ENCODE data around the gene C17orf50. TPM values are rescaled to one million over a fixed set of nuclear protein-coding genes. Genes with fewer than 3 reads are reported as not detected.

Gene C17orf50
- total RNA-seq, result not detected in 2 replicates

DNA sequence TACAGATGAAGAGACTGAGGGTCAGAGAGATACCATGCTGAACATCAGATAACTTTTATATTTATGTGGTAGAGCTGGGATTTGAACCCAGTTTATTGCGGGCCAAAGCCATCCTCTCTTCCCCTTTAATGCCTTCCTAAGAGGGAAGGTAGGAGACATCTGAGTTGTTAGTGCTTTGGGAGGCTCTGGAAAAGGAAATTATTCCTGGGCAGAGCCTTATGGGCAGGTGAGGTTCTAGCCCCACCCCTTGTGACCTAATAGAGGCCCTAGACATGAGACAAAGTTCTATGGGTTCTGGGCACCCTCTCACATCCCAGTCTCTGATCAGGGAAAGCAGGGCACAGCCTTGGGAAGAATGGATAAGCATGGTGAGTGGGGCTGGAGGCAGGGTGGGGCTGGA is at the start of gene C17orf50:
C17orf50 (plus strand) TSS at position 301 of the 400 bp plus-strand sequence; CDS start at position 356, 55 bp downstream.
- Mint-ChIP-seq H3K4me1 (ENCODE audit: low read depth) (peaks cover 7% of the 10 kb centered on the region), H3K9me3 (no peaks in the 10 kb centered on the region), H3K4me3 (no peak within 1 kb of the TSS), H3K27ac (no peak within 1 kb of the TSS), H3K27me3 (ENCODE audit: insufficient read depth) (peaks cover 9% of the 10 kb centered on the region), H3K36me3 (ENCODE audit: low read depth) (no peaks in the 10 kb centered on the region)
- intact Hi-C loops (cut with micrococcal nuclease), result no loop called here
- no peak for DNase-seq (ENCODE audit: low spot score)

DNA sequence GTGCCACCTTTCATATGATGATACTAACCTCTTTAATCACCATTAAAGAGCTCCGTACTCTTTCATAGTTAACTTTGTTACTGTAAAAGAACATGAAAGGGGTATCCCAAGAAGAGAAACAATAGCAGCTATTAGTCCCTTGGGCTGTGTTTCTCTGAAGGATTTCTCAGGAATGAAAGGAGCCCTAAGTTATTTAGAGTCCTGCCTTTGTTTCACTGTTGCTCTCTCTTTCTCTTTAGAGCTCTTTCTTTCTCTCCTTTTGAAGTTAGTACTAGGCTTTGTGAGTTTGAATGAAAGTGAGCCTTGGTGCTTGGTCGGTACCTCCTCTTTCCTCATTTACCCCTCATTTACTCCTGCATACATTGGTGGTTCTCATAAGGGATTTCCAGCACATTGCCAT is 49.7 kb upstream of the C17orf50 start:
- Mint-ChIP-seq H3K4me3 (no peak overlapping the region), H3K4me1 (ENCODE audit: low read depth) (peaks cover 18% of the 10 kb centered on the region), H3K27ac (no peak overlapping the region), H3K36me3 (ENCODE audit: low read depth) (peaks cover 15% of the 10 kb centered on the region), H3K9me3 (no peaks in the 10 kb centered on the region), H3K27me3 (ENCODE audit: insufficient read depth) (no peaks in the 10 kb centered on the region)
- DNase-seq (ENCODE audit: low spot score), result no peak
- intact Hi-C loops (cut with micrococcal nuclease), result no loop called here

DNA sequence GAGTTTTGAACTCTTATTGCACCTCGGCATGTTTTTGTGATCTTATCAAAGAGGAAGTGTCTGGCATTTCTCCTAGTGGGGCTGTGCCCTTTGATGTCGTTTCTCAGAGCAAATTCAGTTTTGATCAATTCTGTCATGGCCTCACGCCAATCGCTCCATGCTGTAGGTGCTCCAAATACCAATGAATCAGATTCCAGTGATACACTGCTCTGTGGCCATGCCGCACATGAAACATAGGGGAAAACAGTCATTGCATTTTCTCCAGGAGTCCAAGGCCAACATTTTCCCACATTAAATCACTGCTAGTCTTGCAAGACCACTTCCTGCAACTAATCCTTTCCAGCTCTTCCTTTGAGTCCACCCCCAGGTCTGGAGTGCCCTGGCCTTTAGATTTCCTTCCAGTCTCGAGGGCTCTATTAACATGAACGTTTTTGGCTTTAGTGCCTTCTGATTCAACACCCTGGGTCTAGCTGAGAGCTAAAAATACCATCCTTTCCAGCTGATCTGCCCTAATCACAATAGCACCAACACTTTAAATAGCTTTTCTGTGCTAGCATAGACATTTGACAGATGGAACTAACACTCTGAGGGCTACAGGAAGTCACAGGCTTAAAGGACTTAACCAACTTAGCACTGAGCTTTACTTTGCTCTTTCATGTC is 47.5 kb upstream of the C17orf50 start:
- H3K9me3 Mint-ChIP-seq, result no peaks in the 10 kb centered on the region
- H3K36me3 Mint-ChIP-seq (ENCODE audit: low read depth), result peaks cover 27% of the 10 kb centered on the region
- H3K4me3 Mint-ChIP-seq, result no peak overlapping the region
- peaks cover 10% of the 10 kb centered on the region for H3K4me1 Mint-ChIP-seq (ENCODE audit: low read depth)
- no peak overlapping the region for H3K27ac Mint-ChIP-seq
- intact Hi-C loops (cut with micrococcal nuclease), result no loop called here
- H3K27me3 Mint-ChIP-seq (ENCODE audit: insufficient read depth), result no peaks in the 10 kb centered on the region
- DNase-seq (ENCODE audit: low spot score), result no peak

DNA sequence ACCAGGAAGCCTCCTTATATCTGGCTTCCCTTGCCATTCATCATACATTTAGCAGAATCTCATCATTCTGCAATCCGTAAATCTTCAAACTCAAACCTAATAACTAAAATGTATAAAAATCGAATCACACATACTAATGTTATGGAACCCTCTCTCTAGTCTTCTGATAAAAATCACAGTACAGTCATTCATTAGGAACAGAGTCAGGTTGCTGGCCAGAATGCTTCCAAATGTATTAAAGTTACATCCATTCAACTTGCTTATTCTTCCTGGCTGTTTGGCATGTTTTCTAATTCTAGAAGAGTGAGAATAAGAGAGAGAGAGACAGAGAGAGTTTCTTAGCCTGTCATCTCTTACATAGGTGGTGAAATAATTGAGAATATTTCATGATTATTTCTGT is 45.7 kb upstream of the C17orf50 start:
- Mint-ChIP-seq H3K36me3 (ENCODE audit: low read depth) (peaks cover 29% of the 10 kb centered on the region), H3K4me1 (ENCODE audit: low read depth) (no peaks in the 10 kb centered on the region), H3K4me3 (no peak overlapping the region), H3K27me3 (ENCODE audit: insufficient read depth) (no peaks in the 10 kb centered on the region), H3K27ac (no peak overlapping the region), H3K9me3 (no peaks in the 10 kb centered on the region)
- DNase-seq (ENCODE audit: low spot score), result no peak
- intact Hi-C loops (cut with micrococcal nuclease), result no loop called here

DNA sequence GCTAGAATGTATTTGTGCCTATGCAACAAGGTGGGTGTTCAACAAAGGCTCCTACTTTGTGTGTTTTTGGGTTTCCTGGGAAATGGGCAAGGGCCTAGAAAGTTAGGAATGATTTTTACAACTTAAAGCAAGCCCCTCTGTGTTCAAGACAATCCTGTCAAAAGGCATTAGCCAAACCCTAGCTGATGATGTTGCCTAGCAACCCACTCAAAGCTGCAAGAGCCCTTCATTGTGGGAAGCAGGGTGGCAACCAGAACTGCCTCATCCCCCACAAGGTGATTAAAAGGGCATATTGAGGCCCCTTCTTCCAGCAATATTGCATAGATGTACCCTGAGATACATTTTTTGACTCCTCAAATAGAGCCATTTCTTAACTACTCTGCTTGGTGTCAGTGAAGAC is 45.3 kb upstream of the C17orf50 start:
- no peak overlapping the region for H3K4me3 Mint-ChIP-seq
- intact Hi-C loops (cut with micrococcal nuclease), result no loop called here
- H3K27ac Mint-ChIP-seq, result no peak overlapping the region
- H3K4me1 Mint-ChIP-seq (ENCODE audit: low read depth), result no peaks in the 10 kb centered on the region
- H3K9me3 Mint-ChIP-seq, result no peaks in the 10 kb centered on the region
- peaks cover 29% of the 10 kb centered on the region for H3K36me3 Mint-ChIP-seq (ENCODE audit: low read depth)
- H3K27me3 Mint-ChIP-seq (ENCODE audit: insufficient read depth), result no peaks in the 10 kb centered on the region
- no peak for DNase-seq (ENCODE audit: low spot score)

DNA sequence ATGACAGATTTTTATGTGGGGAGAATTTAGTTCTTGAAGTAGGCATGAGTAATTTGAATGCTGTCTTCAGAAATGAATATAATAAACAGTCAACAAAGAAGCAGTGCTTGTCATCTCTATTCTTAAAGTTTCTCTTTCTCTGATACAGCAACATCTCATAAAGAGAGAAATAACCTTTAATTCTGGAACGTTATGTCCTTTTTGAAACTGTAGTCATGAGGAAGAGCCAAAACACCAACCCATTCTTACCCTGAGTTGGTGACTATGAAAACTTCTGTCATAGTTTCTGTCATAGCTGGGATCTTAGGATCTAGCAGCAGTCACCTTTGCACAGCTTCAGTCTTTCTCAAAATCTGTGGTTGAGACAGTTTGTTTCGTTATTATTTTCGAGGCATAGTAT is 44.5 kb upstream of the C17orf50 start:
- H3K36me3 Mint-ChIP-seq (ENCODE audit: low read depth), result peaks cover 30% of the 10 kb centered on the region
- no peaks in the 10 kb centered on the region for H3K9me3 Mint-ChIP-seq
- intact Hi-C loops (cut with micrococcal nuclease), result no loop called here
- no peak overlapping the region for H3K4me3 Mint-ChIP-seq
- no peak for DNase-seq (ENCODE audit: low spot score)
- no peaks in the 10 kb centered on the region for H3K4me1 Mint-ChIP-seq (ENCODE audit: low read depth)
- no peak overlapping the region for H3K27ac Mint-ChIP-seq
- H3K27me3 Mint-ChIP-seq (ENCODE audit: insufficient read depth), result no peaks in the 10 kb centered on the region

DNA sequence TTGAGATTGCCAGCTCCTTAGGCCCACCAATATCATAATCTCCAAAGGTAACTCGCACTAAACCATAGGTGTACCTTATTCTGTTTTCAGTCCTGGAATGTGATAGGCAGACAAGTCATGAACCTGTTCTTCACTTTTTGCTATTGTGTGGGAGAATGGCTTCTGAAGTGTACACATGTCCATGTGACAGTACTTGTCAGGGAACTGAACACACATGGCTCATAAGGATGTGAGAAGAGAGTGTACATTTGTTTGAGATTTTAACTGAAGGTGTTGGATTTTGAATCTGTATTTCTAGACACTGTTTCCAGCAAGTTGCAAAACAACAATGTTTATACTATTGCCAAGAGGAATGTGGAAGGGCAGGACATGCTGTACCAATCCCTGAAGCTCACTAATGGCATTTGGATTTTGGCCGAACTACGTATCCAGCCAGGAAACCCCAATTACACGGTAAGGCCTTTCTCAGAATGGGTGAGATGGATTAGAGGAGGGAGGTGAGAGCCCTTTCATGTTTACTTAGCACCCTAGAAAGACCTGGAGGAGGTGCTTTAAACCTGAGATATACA is 43.7 kb upstream of the C17orf50 start:
- H3K36me3 Mint-ChIP-seq (ENCODE audit: low read depth), result peaks cover 28% of the 10 kb centered on the region
- H3K27ac Mint-ChIP-seq, result no peak overlapping the region
- no peaks in the 10 kb centered on the region for H3K9me3 Mint-ChIP-seq
- intact Hi-C loops (cut with micrococcal nuclease), result no loop called here
- H3K27me3 Mint-ChIP-seq (ENCODE audit: insufficient read depth), result no peaks in the 10 kb centered on the region
- no peak for DNase-seq (ENCODE audit: low spot score)
- H3K4me3 Mint-ChIP-seq, result no peak overlapping the region
- no peaks in the 10 kb centered on the region for H3K4me1 Mint-ChIP-seq (ENCODE audit: low read depth)

DNA sequence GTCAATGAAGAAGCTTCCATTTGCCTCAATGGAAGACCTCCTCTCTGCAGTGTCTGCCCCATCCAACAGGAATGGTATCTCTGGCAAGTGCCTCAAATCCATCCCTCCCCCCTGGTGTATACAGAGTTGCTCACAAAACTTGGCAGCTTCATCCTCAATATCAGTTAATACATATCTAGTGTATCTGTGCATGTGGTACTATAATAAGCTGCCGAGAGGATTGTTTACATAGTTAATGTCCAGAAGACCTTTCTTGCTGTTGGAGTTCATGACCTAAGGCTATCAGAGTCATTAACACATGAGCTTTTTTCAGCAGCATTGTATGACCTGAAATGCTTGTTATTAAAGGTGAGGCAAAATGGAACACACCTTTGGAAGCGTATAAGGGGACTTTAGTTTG is 43.2 kb upstream of the C17orf50 start:
- Mint-ChIP-seq H3K27me3 (ENCODE audit: insufficient read depth) (no peaks in the 10 kb centered on the region), H3K4me3 (no peak overlapping the region), H3K4me1 (ENCODE audit: low read depth) (no peaks in the 10 kb centered on the region), H3K36me3 (ENCODE audit: low read depth) (peaks cover 28% of the 10 kb centered on the region), H3K9me3 (no peaks in the 10 kb centered on the region), H3K27ac (no peak overlapping the region)
- no peak for DNase-seq (ENCODE audit: low spot score)
- intact Hi-C loops (cut with micrococcal nuclease), result no loop called here

DNA sequence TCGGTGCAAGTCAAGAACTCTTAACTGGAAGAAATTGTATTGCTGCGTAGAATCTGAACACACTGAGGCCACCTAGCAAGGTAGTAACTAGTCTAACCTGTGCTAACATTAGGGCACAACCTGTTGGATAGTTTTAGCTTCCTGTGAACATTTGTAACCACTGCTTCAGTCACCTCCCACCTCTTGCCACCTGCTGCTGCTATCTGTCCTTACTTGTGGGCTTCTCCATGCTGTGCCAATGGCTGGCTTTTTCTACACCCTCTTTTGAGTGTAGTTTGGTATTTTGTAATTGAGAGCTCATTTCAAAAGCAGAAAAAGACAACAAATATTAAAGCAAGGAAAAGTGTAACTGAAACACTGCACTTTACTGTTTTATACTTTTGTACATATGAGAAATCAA is 37.0 kb upstream of the C17orf50 start:
- Mint-ChIP-seq H3K9me3 (no peaks in the 10 kb centered on the region), H3K27ac (no peak overlapping the region), H3K36me3 (ENCODE audit: low read depth) (peaks cover 42% of the 10 kb centered on the region), H3K27me3 (ENCODE audit: insufficient read depth) (no peaks in the 10 kb centered on the region), H3K4me1 (ENCODE audit: low read depth) (no peaks in the 10 kb centered on the region), H3K4me3 (no peak overlapping the region)
- intact Hi-C loops (cut with micrococcal nuclease), result no loop called here
- DNase-seq (ENCODE audit: low spot score), result no peak

DNA sequence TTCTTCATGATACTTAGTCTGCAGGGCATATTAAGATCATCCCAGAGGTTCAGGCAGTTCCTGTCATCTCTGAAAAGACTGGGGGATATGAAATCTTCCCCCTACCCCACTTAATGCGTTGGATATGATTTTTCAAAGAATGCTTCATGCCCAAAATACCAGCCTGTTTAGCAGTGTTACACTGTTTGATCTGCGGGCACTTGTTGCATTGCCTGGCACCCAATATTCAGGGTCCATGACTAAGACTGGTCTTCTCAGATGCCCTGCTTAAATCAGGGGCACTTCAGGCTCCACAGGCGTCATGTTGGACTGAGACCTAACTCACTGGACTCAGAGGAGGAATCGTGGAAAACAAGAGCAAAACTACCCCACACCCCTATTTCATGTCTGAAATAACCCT is 35.6 kb upstream of the C17orf50 start:
- intact Hi-C loops (cut with micrococcal nuclease), result no loop called here
- Mint-ChIP-seq H3K4me1 (ENCODE audit: low read depth) (no peaks in the 10 kb centered on the region), H3K4me3 (no peak overlapping the region), H3K36me3 (ENCODE audit: low read depth) (peaks cover 38% of the 10 kb centered on the region), H3K27ac (no peak overlapping the region), H3K27me3 (ENCODE audit: insufficient read depth) (no peaks in the 10 kb centered on the region), H3K9me3 (no peaks in the 10 kb centered on the region)
- no peak for DNase-seq (ENCODE audit: low spot score)

DNA sequence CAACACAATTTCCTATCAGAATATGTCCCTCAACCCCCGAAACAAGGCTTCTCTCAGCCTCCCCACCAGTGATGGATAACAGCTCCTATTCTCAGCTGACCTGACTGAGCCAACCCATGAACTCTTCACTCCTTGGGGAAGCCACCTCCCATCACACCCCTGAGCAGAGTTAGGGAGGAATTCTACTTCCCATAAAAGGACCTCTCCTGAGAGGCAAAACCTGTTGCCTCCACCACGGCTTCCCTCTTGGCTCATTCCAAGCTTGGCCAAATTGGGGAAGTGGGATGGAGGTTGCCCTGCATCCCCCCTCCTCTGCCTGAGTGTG is 34.9 kb upstream of the C17orf50 start:
- DNase-seq (ENCODE audit: low spot score), result no peak
- H3K27ac Mint-ChIP-seq, result no peak overlapping the region
- H3K36me3 Mint-ChIP-seq (ENCODE audit: low read depth), result peaks cover 35% of the 10 kb centered on the region

DNA sequence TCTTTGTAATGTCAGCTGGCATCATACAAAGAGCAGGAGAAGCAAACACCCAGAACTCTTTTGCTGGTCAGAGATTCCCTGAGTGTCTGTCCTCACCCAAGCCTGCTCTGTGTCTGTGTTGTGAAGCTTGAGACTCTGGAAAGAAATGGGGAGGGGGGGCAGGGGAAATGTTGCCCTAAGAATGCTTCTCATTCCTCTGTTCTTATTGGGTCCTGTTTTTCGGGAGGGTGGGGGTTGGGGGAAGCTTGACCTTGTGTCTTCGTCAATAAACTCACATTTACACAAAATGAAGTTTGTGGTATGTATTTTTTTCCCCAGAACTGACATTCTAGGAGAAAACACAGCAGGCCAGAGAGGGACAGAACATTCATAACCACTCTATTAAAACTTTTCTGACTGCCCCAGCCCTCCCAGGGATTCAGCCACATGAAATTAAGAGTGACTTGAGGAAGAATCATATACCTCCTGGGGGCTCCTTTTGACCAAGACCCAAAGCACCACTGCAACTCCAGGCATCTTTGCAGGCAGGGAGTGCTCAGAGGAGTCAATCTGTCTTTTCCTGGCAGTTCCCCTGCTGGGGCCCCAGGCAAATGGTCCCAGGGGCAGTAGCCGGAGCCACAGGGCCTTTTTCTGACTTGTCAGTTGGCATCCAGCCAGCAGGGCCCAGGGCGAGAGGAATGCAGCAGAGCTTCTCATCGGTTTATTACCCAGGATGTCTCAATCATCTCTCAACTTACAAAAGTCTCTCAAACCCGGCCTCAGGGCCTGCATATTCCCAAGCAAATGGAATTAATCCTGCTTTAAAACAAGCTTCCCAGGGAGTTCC is 34.3 kb upstream of the C17orf50 start:
- Mint-ChIP-seq H3K9me3 (no peaks in the 10 kb centered on the region), H3K4me3 (no peak overlapping the region), H3K27me3 (ENCODE audit: insufficient read depth) (peaks cover 7% of the 10 kb centered on the region), H3K36me3 (ENCODE audit: low read depth) (peaks cover 37% of the 10 kb centered on the region), H3K4me1 (ENCODE audit: low read depth) (peaks cover 11% of the 10 kb centered on the region), H3K27ac (no peak overlapping the region)
- DNase-seq (ENCODE audit: low spot score), result no peak
- intact Hi-C loops (cut with micrococcal nuclease), result no loop called here

More for the DNA sequence above, 34.9 kb upstream of the C17orf50 start:
- H3K4me3 Mint-ChIP-seq, result no peak overlapping the region
- intact Hi-C loops (cut with micrococcal nuclease), result no loop called here
- no peaks in the 10 kb centered on the region for H3K9me3 Mint-ChIP-seq
- H3K27me3 Mint-ChIP-seq (ENCODE audit: insufficient read depth), result peaks cover 2% of the 10 kb centered on the region
- H3K4me1 Mint-ChIP-seq (ENCODE audit: low read depth), result peaks cover 5% of the 10 kb centered on the region

DNA sequence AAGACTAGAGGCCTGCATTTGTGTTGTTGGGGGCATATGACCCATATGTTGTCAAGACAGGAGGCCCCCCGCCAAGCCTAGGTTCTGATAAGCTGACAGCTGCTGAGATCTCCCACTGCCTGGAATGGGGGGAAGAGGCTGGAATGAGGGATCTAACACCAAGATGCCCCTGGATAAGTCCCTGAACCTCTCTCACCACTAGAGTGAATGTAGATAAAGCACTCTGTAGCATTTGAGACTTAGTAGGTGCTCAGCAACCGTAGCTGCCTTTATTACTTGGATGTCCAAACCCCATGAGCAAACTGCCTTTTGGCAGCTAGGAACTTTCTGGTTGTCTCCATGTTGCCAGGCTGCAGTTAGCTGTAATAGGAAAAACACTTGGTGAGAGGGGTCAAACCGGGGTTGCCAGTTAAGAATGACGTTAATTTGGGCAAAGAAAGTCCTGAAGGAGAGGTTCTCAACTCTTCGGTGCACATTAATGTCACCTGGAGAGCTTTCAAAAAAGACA is 33.7 kb upstream of the C17orf50 start:
- H3K27me3 Mint-ChIP-seq (ENCODE audit: insufficient read depth), result peaks cover 7% of the 10 kb centered on the region
- H3K27ac Mint-ChIP-seq, result no peak overlapping the region
- DNase-seq (ENCODE audit: low spot score), result no peak
- intact Hi-C loops (cut with micrococcal nuclease), result no loop called here
- peaks cover 11% of the 10 kb centered on the region for H3K4me1 Mint-ChIP-seq (ENCODE audit: low read depth)
- H3K4me3 Mint-ChIP-seq, result no peak overlapping the region
- H3K9me3 Mint-ChIP-seq, result no peaks in the 10 kb centered on the region
- H3K36me3 Mint-ChIP-seq (ENCODE audit: low read depth), result peaks cover 37% of the 10 kb centered on the region

All from activated T-helper 1 cell treated with anti-CD3 and anti-CD28 coated beads, Interleukin-12 subunit alpha, Interleukin-12 subunit beta, Interleukin-2, Interleukin-4 antibody, amounts not matched to agents 30 ng/mL and 10 ng/mL and 1 ng/mL, durations not matched to agents 14 hours and 24 hours and 36 hours (primary cell).